ENCODE measurements around the gene DPH7. TPM values are rescaled to one million over a fixed set of nuclear protein-coding genes. Genes with fewer than 3 reads are reported as not detected.

Gene DPH7
- total RNA-seq, 1 donor from 2014 or later = 34.4 TPM

DNA sequence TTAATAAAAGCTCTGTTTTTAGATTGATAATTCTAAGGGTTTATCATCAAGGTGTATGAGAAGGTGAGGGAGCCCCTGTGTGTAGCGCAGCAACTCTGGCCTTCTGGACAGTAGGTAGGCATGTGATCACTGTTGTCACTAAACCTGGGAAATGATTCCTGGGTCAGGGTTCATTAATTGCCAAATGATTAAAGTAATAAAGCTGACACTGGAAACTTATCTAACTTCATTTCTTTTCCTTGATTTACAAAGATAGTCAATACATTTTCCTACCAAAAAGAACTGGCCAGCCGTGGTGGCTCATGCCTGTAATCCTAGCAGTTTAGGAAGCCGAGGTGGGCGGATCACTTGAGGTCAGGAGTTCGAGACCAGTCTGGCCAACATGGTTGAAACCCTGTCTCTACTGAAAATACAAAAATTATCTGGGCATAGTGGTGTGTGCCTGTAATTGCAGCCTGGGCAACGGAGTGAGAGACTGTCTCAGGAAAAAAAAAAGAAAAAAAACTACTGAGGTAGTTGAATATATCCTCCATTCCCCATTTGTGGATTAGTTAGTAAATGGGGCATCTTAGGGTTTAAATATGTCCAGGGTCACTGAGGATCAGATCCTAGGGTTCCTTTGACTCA, 42.5 kb upstream of the DPH7 start:
- DNase-seq (ENCODE audit: low read depth) (no peak), FAIRE-seq (no peak)
- H3K27ac ChIP-seq (ENCODE audit: low read depth, low read length) = no peak overlapping the region
- no peak overlapping the region for H3K4me3 ChIP-seq (ENCODE audit: insufficient read depth, low read depth, low read length)
- no peak overlapping the region for H2AFZ ChIP-seq (ENCODE audit: low read depth, low read length)
- Mint-ChIP-seq H3K4me3 (ENCODE audit: unreplicated experiment) (peak overlapping the region; percentile 70), H3K27me3 (ENCODE audit: low read depth, unreplicated experiment) (no peaks in the 10 kb centered on the region), H3K27ac (ENCODE audit: unreplicated experiment) (peak overlapping the region; percentile 34), H3K36me3 (ENCODE audit: low read depth, unreplicated experiment) (peaks cover 7% of the 10 kb centered on the region), H3K4me1 (ENCODE audit: low read depth, unreplicated experiment) (peaks cover 29% of the 10 kb centered on the region), H3K9me3 (ENCODE audit: unreplicated experiment) (no peaks in the 10 kb centered on the region)
- no peaks in the 10 kb centered on the region for H3K27me3 ChIP-seq (ENCODE audit: insufficient read depth, low read length)
- no peak overlapping the region for H3K9ac ChIP-seq (ENCODE audit: low read length)
- H3K9me3 ChIP-seq (ENCODE audit: insufficient read depth, low read depth, low read length) = no peaks in the 10 kb centered on the region
- peaks cover 91% of the 10 kb centered on the region for H3K79me2 ChIP-seq (ENCODE audit: insufficient read depth, low read length)
- H3K4me1 ChIP-seq (ENCODE audit: insufficient read depth, low read length) = peaks cover 21% of the 10 kb centered on the region
- peaks cover 2% of the 10 kb centered on the region for H3K36me3 ChIP-seq (ENCODE audit: insufficient read depth, low read length)
- no peak for TF ChIP-seq EZH2 (IDR thresholded peaks at IDR 0.05; ENCODE audit: insufficient read depth, low read length)
- TF ChIP-seq, protein P1, sequence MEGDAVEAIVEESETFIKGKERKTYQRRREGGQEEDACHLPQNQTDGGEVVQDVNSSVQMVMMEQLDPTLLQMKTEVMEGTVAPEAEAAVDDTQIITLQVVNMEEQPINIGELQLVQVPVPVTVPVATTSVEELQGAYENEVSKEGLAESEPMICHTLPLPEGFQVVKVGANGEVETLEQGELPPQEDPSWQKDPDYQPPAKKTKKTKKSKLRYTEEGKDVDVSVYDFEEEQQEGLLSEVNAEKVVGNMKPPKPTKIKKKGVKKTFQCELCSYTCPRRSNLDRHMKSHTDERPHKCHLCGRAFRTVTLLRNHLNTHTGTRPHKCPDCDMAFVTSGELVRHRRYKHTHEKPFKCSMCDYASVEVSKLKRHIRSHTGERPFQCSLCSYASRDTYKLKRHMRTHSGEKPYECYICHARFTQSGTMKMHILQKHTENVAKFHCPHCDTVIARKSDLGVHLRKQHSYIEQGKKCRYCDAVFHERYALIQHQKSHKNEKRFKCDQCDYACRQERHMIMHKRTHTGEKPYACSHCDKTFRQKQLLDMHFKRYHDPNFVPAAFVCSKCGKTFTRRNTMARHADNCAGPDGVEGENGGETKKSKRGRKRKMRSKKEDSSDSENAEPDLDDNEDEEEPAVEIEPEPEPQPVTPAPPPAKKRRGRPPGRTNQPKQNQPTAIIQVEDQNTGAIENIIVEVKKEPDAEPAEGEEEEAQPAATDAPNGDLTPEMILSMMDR (IDR thresholded peaks at IDR 0.05; ENCODE audit: insufficient read depth, low read depth, low read length) = peak; percentile 38
- peak overlapping the region; percentile 99 for H3K4me2 ChIP-seq (ENCODE audit: low read length)
- H4K20me1 ChIP-seq (ENCODE audit: insufficient read depth, low read length) = peaks cover 67% of the 10 kb centered on the region

DNA sequence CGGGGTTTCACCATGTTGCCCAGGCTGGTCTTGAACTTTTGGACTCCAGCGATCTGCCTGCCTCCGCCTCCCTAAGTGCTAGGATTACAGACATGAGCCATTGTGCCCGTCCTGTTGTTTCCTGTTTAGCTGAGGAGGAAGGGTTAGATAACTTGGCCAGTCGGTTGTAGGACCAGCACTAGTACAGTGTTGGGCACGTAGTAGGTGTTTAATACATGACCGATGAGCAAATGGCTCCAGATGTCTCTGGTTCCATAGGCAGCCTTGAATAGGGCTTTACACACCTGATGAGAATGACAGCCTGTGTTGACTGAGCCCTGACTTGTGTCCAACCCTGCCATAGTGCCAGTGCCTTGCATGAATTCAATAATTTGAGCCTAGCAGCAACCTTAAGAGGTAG, 41.9 kb upstream of the DPH7 start:
- no peak for DNase-seq (ENCODE audit: low read depth)
- FAIRE-seq = no peak
- Histone ChIP-seq H4K20me1 (ENCODE audit: insufficient read depth, low read length) (peaks cover 65% of the 10 kb centered on the region), H3K4me2 (ENCODE audit: low read length) (peak overlapping the region; percentile 99), H2AFZ (ENCODE audit: low read depth, low read length) (no peak overlapping the region), H3K9me3 (ENCODE audit: insufficient read depth, low read depth, low read length) (no peaks in the 10 kb centered on the region), H3K4me3 (ENCODE audit: insufficient read depth, low read depth, low read length) (no peak overlapping the region), H3K9ac (ENCODE audit: low read length) (no peak overlapping the region), H3K79me2 (ENCODE audit: insufficient read depth, low read length) (peaks cover 91% of the 10 kb centered on the region), H3K36me3 (ENCODE audit: insufficient read depth, low read length) (peaks cover 2% of the 10 kb centered on the region), H3K27ac (ENCODE audit: low read depth, low read length) (no peak overlapping the region), H3K27me3 (ENCODE audit: insufficient read depth, low read length) (no peaks in the 10 kb centered on the region), H3K4me1 (ENCODE audit: insufficient read depth, low read length) (peaks cover 21% of the 10 kb centered on the region)
- Mint-ChIP-seq H3K4me3 (ENCODE audit: unreplicated experiment) (peak overlapping the region; percentile 94), H3K36me3 (ENCODE audit: low read depth, unreplicated experiment) (peaks cover 6% of the 10 kb centered on the region), H3K9me3 (ENCODE audit: unreplicated experiment) (no peaks in the 10 kb centered on the region), H3K4me1 (ENCODE audit: low read depth, unreplicated experiment) (peaks cover 29% of the 10 kb centered on the region), H3K27ac (ENCODE audit: unreplicated experiment) (no peak overlapping the region), H3K27me3 (ENCODE audit: low read depth, unreplicated experiment) (no peaks in the 10 kb centered on the region)
- TF ChIP-seq, protein P1 (IDR thresholded peaks at IDR 0.05; ENCODE audit: insufficient read depth, low read depth, low read length) = no peak
- no peak for TF ChIP-seq EZH2 (IDR thresholded peaks at IDR 0.05; ENCODE audit: insufficient read depth, low read length)

DNA sequence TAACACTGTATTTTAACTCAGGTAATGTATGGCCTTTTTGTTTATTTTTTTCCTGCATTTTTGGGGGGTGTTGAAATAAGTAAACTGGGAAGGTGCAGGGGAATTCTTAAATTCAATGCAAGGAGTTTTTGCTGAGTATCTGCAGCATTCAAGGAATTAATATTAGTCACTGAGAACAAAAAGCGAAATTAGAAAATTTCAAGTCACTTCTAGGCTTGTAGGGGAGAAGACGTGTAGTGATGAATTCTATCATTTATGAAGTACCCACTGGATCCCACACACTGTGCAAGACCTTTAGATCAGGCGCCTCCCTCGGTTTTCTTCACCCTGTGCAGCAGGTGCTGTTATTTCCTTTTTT, 41.3 kb upstream of the DPH7 start:
- H3K4me2 ChIP-seq (ENCODE audit: low read length) = peak overlapping the region; percentile 99
- peaks cover 60% of the 10 kb centered on the region for H4K20me1 ChIP-seq (ENCODE audit: insufficient read depth, low read length)
- H3K9ac ChIP-seq (ENCODE audit: low read length) = peak overlapping the region; percentile 96
- Mint-ChIP-seq H3K4me3 (ENCODE audit: unreplicated experiment) (peak overlapping the region; percentile 94), H3K9me3 (ENCODE audit: unreplicated experiment) (no peaks in the 10 kb centered on the region), H3K36me3 (ENCODE audit: low read depth, unreplicated experiment) (peaks cover 5% of the 10 kb centered on the region), H3K27me3 (ENCODE audit: low read depth, unreplicated experiment) (no peaks in the 10 kb centered on the region), H3K27ac (ENCODE audit: unreplicated experiment) (peak overlapping the region; percentile 79), H3K4me1 (ENCODE audit: low read depth, unreplicated experiment) (peaks cover 29% of the 10 kb centered on the region)
- no peak overlapping the region for H2AFZ ChIP-seq (ENCODE audit: low read depth, low read length)
- peaks cover 21% of the 10 kb centered on the region for H3K4me1 ChIP-seq (ENCODE audit: insufficient read depth, low read length)
- H3K27me3 ChIP-seq (ENCODE audit: insufficient read depth, low read length) = no peaks in the 10 kb centered on the region
- TF ChIP-seq, protein P1 (IDR thresholded peaks at IDR 0.05; ENCODE audit: insufficient read depth, low read depth, low read length) = no peak
- TF ChIP-seq EZH2 (IDR thresholded peaks at IDR 0.05; ENCODE audit: insufficient read depth, low read length) = no peak
- no peaks in the 10 kb centered on the region for H3K9me3 ChIP-seq (ENCODE audit: insufficient read depth, low read depth, low read length)
- FAIRE-seq (no peak), DNase-seq (ENCODE audit: low read depth) (no peak)
- H3K79me2 ChIP-seq (ENCODE audit: insufficient read depth, low read length) = peaks cover 89% of the 10 kb centered on the region
- H3K4me3 ChIP-seq (ENCODE audit: insufficient read depth, low read depth, low read length) = peak overlapping the region; percentile 98
- peak overlapping the region; percentile 78 for H3K27ac ChIP-seq (ENCODE audit: low read depth, low read length)
- peaks cover 2% of the 10 kb centered on the region for H3K36me3 ChIP-seq (ENCODE audit: insufficient read depth, low read length)
